ENCODE measurements around the gene ZNF200. TPM values are rescaled to one million over a fixed set of nuclear protein-coding genes. Genes with fewer than 3 reads are reported as not detected.
A peak's percentile ranks its signal among the peaks of the same experiment; 100 is the strongest.

Gene ZNF200, protein sequence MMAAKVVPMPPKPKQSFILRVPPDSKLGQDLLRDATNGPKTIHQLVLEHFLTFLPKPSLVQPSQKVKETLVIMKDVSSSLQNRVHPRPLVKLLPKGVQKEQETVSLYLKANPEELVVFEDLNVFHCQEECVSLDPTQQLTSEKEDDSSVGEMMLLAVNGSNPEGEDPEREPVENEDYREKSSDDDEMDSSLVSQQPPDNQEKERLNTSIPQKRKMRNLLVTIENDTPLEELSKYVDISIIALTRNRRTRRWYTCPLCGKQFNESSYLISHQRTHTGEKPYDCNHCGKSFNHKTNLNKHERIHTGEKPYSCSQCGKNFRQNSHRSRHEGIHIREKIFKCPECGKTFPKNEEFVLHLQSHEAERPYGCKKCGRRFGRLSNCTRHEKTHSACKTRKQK
- 8.0 TPM for polyA plus RNA-seq (2013, experiment 1 of 4)
- 10.3 TPM for polyA plus RNA-seq (2013, experiment 2 of 4)
- polyA plus RNA-seq (2013, experiment 3 of 4) = 9.2 TPM
- 8.5 TPM for polyA plus RNA-seq (2013, experiment 4 of 4)

GRCh38 chr16:3234857-3235561 is at the start of gene ZNF200:
TSS of gene ZNF200 (minus strand) at chr16:3235158. CDS start at chr16:3233755, 1,403 bp downstream.
- 0% methylated on average over 50 to 53 of the region's 59 CpGs for WGBS, 2 experiments
- H3K27ac ChIP-seq (ENCODE audit: insufficient read depth, low read depth, low read length, poor library complexity, severe bottlenecking) = peak within 1 kb of the TSS; percentile 27
- peak within 1 kb of the TSS; percentile 87 for H3K4me3 ChIP-seq (ENCODE audit: insufficient read depth, low read depth, low read length)
- H3K27me3 ChIP-seq (ENCODE audit: control insufficient read depth, insufficient read depth, low read length, poor library complexity, severe bottlenecking) = no peaks in the 10 kb centered on the region
- H3K36me3 ChIP-seq (ENCODE audit: control insufficient read depth, insufficient read depth, low read length) = peaks cover 14% of the 10 kb centered on the region
- no peaks in the 10 kb centered on the region for H3K4me1 ChIP-seq (ENCODE audit: control insufficient read depth, insufficient read depth, low read length)
- no peaks in the 10 kb centered on the region for H3K9me3 ChIP-seq (ENCODE audit: control insufficient read depth, low read length)

DNA sequence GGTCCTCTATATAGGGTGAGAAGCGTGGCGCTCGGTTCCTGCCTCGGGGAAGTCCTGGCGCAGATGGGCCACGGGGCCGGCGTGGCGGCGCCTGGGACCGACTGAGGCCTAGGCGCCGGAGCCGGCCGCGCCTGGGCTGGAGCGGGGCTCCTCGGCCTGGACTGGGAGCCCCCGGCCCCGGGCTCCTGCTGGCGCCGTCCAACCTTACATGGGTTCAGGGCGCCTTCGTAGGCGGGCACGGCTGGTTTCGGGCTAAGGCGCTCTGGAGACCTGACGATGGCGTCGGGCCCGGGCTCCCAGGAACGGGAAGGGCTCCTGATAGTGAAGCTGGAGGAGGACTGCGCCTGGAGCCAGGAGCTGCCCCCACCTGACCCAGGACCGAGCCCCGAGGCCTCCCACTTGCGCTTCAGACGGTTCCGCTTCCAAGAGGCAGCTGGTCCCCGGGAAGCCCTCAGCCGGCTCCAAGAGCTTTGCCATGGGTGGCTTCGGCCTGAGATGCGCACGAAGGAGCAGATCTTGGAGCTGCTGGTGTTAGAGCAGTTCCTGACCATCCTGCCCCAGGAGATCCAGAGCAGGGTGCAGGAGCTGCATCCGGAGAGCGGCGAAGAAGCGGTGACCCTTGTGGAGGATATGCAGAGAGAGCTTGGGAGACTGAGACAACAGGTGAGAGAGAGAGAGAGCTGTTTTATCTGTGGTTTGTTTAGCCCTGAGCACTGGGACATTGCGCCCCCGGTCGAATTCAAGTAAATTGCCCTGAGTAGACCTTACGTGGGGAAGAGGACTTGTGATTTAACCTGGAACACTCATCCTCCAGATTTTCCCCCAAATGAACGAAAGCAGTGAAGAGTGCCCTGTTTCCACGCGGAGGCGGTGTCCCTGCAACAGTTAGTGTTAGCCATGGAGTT is 48.8 kb upstream of the ZNF200 start:
- H3K9me3 ChIP-seq (ENCODE audit: control insufficient read depth, low read length) = peaks cover 5% of the 10 kb centered on the region
- H3K36me3 ChIP-seq (ENCODE audit: control insufficient read depth, insufficient read depth, low read length) = peaks cover 38% of the 10 kb centered on the region
- 6% methylated on average over 56 of the region's 56 CpGs for WGBS, 2 experiments

GRCh38 chr16:3282730-3283542 is 48.0 kb upstream of the ZNF200 start, which contains the start of gene ZNF263:
TSS of gene ZNF263 (plus strand) at chr16:3283491. CDS start at chr16:3283819, 328 bp downstream.
- H3K27ac ChIP-seq (ENCODE audit: insufficient read depth, low read depth, low read length, poor library complexity, severe bottlenecking) = peak within 1 kb of the TSS; percentile 97
- peak within 1 kb of the TSS; percentile 96 for H3K4me3 ChIP-seq (ENCODE audit: insufficient read depth, low read depth, low read length)
- H3K4me1 ChIP-seq (ENCODE audit: control insufficient read depth, insufficient read depth, low read length) = peaks cover 12% of the 10 kb centered on the region
- WGBS, 2 experiments = 0% methylated on average over 72 of the region's 72 CpGs
- peaks cover 2% of the 10 kb centered on the region for H3K9me3 ChIP-seq (ENCODE audit: control insufficient read depth, low read length)
- H3K36me3 ChIP-seq (ENCODE audit: control insufficient read depth, insufficient read depth, low read length) = peaks cover 30% of the 10 kb centered on the region
- no peaks in the 10 kb centered on the region for H3K27me3 ChIP-seq (ENCODE audit: control insufficient read depth, insufficient read depth, low read length, poor library complexity, severe bottlenecking)

More for the DNA sequence above, 48.8 kb upstream of the ZNF200 start:
- Histone ChIP-seq H3K27me3 (ENCODE audit: control insufficient read depth, insufficient read depth, low read length, poor library complexity, severe bottlenecking) (no peaks in the 10 kb centered on the region), H3K27ac (ENCODE audit: insufficient read depth, low read depth, low read length, poor library complexity, severe bottlenecking) (peak overlapping the region; percentile 97), H3K4me3 (ENCODE audit: insufficient read depth, low read depth, low read length) (peak overlapping the region; percentile 96), H3K4me1 (ENCODE audit: control insufficient read depth, insufficient read depth, low read length) (peaks cover 12% of the 10 kb centered on the region)

GRCh38 chr16:3282103-3282729 is 47.3 kb upstream of the ZNF200 start:
- Histone ChIP-seq H3K9me3 (ENCODE audit: control insufficient read depth, low read length) (no peaks in the 10 kb centered on the region), H3K36me3 (ENCODE audit: control insufficient read depth, insufficient read depth, low read length) (peaks cover 24% of the 10 kb centered on the region), H3K4me3 (ENCODE audit: insufficient read depth, low read depth, low read length) (peak overlapping the region; percentile 96), H3K4me1 (ENCODE audit: control insufficient read depth, insufficient read depth, low read length) (peaks cover 12% of the 10 kb centered on the region), H3K27ac (ENCODE audit: insufficient read depth, low read depth, low read length, poor library complexity, severe bottlenecking) (peak overlapping the region; percentile 97), H3K27me3 (ENCODE audit: control insufficient read depth, insufficient read depth, low read length, poor library complexity, severe bottlenecking) (no peaks in the 10 kb centered on the region)
- 21 to 23% methylated on average over 29 of the region's 29 CpGs for WGBS, 2 experiments

DNA sequence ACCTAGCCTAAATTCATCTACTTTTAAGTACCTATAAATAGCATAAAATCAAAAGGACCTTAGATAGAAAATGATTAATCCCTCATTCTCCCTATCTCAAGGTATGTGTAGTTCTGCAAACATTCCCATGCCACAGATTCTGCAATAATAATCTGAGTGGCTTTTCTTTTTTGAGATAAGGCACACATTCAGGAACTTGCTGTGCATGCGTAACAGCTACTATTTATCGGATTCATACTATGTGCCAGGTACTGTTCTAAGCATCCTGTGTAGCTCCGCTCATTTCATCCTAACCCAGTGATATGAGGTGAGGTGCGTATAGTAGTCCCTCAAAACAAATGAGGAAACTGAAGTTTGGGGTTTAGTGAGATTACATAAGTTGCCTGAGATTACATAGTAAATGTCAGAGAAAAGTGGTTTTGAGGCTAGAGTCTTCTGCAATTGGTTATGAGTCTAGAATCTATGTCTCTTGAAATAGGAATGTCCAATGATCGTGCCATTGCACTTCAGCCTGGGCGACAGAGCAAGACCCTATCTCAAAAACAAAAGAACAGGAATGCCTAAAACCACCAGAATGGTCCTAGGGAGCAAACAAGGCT is 46.4 kb upstream of the ZNF200 start:
- H3K4me1 ChIP-seq (ENCODE audit: control insufficient read depth, insufficient read depth, low read length) = peaks cover 12% of the 10 kb centered on the region
- 93 to 98% methylated on average over 6 of the region's 6 CpGs for WGBS, 2 experiments
- no peak overlapping the region for H3K27ac ChIP-seq (ENCODE audit: insufficient read depth, low read depth, low read length, poor library complexity, severe bottlenecking)
- H3K4me3 ChIP-seq (ENCODE audit: insufficient read depth, low read depth, low read length) = no peak overlapping the region
- H3K9me3 ChIP-seq (ENCODE audit: control insufficient read depth, low read length) = no peaks in the 10 kb centered on the region
- H3K36me3 ChIP-seq (ENCODE audit: control insufficient read depth, insufficient read depth, low read length) = peaks cover 15% of the 10 kb centered on the region
- peaks cover 2% of the 10 kb centered on the region for H3K27me3 ChIP-seq (ENCODE audit: control insufficient read depth, insufficient read depth, low read length, poor library complexity, severe bottlenecking)

DNA sequence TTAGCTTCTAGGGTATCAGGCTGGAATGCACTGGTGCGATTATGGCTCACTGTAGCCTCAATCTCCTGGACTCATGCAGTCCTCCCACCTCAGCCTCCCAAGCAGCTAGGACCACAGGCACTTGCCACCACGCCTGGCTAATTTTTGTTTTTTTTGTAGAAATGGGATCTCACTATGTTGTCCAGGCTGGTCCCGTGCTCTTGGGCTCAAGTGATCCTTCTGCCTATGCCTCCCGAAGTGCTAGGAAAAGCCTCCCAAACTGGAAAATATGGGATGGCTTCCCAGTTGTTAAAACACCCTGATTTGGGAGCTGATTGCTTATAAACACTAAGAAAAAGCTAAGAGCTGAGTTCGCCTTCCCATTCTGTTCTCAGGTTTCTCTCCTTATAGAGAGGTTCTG is 41.7 kb upstream of the ZNF200 start:
- Histone ChIP-seq H3K4me1 (ENCODE audit: control insufficient read depth, insufficient read depth, low read length) (no peaks in the 10 kb centered on the region), H3K4me3 (ENCODE audit: insufficient read depth, low read depth, low read length) (no peak overlapping the region), H3K36me3 (ENCODE audit: control insufficient read depth, insufficient read depth, low read length) (no peaks in the 10 kb centered on the region), H3K27ac (ENCODE audit: insufficient read depth, low read depth, low read length, poor library complexity, severe bottlenecking) (no peak overlapping the region), H3K27me3 (ENCODE audit: control insufficient read depth, insufficient read depth, low read length, poor library complexity, severe bottlenecking) (peaks cover 3% of the 10 kb centered on the region), H3K9me3 (ENCODE audit: control insufficient read depth, low read length) (no peaks in the 10 kb centered on the region)
- WGBS, 2 experiments = 81 to 90% methylated on average over 5 of the region's 5 CpGs

- Histone ChIP-seq H3K36me3 (ENCODE audit: control insufficient read depth, insufficient read depth, low read length) (no peaks in the 10 kb centered on the region), H3K27me3 (ENCODE audit: control insufficient read depth, insufficient read depth, low read length, poor library complexity, severe bottlenecking) (peaks cover 3% of the 10 kb centered on the region), H3K4me3 (ENCODE audit: insufficient read depth, low read depth, low read length) (no peak overlapping the region), H3K9me3 (ENCODE audit: control insufficient read depth, low read length) (no peaks in the 10 kb centered on the region), H3K4me1 (ENCODE audit: control insufficient read depth, insufficient read depth, low read length) (no peaks in the 10 kb centered on the region), H3K27ac (ENCODE audit: insufficient read depth, low read depth, low read length, poor library complexity, severe bottlenecking) (no peak overlapping the region)
These were observed 40.0 kb upstream of the ZNF200 start for GRCh38 chr16:3274947-3275346.

DNA sequence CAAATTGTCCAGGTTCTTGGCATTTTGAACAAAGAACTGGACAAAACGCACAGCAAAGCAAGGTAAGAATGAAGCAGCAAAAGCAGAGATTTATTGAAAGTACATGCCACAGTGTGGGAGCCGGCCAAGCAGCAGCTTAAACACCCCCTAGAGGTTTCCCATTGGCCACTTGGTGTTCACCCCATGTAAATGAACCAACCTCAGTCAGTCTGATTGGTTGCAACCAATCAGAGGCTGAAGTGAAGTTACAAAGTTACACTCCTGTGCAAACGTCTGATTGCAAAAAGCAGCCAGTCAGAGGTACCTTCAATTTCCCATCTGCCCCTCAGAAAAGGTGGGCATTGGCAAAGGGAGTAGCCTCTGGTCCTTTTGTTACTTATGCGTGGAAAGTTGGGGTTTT is 39.5 kb upstream of the ZNF200 start:
- no peak overlapping the region for H3K27ac ChIP-seq (ENCODE audit: insufficient read depth, low read depth, low read length, poor library complexity, severe bottlenecking)
- H3K4me3 ChIP-seq (ENCODE audit: insufficient read depth, low read depth, low read length) = no peak overlapping the region
- H3K27me3 ChIP-seq (ENCODE audit: control insufficient read depth, insufficient read depth, low read length, poor library complexity, severe bottlenecking) = peaks cover 3% of the 10 kb centered on the region
- H3K36me3 ChIP-seq (ENCODE audit: control insufficient read depth, insufficient read depth, low read length) = no peaks in the 10 kb centered on the region
- 64 to 71% methylated on average over 4 of the region's 4 CpGs for WGBS, 2 experiments
- H3K4me1 ChIP-seq (ENCODE audit: control insufficient read depth, insufficient read depth, low read length) = no peaks in the 10 kb centered on the region
- H3K9me3 ChIP-seq (ENCODE audit: control insufficient read depth, low read length) = no peaks in the 10 kb centered on the region
